GM18526 (cell line): ENCODE measurements around the gene TAOK1.

Source experiments
- POLR2A ChIP-seq: IDR thresholded peaks from 3 replicates; pipeline ENCODE4 v1.6.1; 2011; ENCODE audit not compliant: insufficient read length; ENCODE audit errors: extremely low read depth

TAOK1 gene

DNA sequence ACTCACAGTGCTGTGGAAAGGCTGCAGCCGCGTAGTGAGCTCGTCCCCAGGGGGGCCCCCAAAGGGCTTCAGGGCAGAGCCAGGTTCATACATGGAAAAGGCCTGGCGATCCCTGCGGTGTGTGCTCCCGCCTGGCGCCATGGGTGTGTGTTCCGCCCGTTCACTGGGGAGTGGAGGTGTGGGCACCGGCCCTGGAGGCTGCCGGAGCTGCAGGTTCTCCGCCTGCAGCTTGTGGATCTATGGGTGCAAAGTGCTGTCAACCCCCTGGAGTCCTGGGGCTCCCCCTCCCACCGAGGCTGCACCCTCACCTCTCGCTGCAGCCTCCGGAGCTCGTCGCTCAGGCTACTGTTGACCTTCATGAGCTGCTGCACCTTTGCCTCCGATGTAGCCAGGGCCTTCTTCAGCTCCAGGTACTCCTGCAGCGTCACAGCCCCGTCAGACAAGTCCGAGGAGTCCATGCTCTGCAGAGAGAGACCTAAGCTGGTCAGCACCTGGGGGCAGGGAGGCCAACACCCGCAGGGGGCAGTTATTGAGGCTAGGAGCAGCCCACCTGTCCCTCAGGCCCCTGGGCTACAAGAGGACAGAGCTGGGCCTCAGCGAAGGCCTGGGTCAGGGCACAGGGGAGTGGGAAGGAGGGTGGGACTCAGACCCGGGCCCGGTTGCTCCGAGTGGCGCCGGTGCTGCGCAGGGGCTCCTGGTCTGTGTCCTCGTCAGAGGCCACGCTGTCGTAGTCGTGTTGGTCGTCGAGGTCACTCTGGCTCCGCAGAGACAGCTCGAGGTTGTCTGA is 186.2 kb downstream of the TAOK1 start:
- no peak for TF ChIP-seq POLR2A

DNA sequence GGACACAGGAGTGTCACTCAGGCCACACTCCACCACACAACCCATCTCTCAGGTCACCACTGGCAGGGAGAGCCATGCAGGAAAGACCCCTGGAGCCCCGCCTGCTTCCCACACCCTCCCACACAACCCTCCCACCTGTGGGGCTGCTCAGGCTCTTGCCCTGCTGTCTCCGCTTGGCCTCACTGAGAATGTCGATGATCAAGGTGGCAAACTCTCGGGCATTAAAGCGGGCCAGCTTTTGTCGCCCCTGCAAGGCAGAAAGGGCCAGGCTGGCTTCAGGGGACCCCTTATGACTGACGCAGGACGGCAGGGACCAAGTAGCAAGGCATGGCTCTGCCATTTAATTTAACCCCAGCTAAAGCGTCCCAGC is 186.8 kb downstream of the TAOK1 start:
- no peak for TF ChIP-seq POLR2A

DNA sequence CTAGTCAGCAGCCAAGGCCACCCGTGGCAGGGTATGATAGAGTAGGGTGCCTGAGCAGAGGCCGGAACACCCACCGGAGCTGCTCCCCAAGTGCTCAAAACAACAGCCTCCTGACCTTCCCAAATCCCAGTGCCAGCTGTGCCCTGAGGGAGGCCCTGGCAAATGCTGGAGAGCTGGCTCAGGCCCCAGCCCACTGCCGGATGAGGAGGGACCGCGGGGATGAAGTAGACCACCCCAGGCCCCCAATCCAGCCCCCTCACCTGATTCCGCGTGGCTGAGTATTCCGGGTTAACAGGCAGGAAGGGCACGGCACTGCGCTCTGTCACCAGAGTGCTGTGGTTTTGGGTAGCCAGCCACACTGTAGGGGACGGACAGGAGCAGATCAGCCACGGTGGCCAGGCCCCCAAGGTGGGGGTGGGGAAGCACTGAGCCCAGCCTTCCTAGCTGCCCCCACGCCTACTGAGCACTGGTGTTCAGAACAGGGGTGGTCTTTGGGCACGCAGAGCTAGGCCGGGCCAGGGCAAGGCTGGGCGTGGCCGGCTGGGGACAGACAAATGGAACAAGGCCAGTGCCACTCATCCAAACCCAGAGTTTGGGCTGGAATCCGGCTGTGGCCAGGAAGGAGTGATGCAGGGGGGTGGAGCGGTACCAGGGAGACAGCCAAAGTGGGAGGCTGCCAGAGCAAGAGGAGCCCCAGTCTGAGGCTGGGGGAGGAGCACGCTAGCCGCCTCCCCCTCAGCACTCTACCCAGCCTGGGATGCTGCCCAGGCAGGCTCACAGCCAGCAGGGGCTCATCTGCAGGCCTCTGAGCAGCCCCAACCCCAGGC is 187.4 kb downstream of the TAOK1 start:
- TF ChIP-seq POLR2A: no peak

DNA sequence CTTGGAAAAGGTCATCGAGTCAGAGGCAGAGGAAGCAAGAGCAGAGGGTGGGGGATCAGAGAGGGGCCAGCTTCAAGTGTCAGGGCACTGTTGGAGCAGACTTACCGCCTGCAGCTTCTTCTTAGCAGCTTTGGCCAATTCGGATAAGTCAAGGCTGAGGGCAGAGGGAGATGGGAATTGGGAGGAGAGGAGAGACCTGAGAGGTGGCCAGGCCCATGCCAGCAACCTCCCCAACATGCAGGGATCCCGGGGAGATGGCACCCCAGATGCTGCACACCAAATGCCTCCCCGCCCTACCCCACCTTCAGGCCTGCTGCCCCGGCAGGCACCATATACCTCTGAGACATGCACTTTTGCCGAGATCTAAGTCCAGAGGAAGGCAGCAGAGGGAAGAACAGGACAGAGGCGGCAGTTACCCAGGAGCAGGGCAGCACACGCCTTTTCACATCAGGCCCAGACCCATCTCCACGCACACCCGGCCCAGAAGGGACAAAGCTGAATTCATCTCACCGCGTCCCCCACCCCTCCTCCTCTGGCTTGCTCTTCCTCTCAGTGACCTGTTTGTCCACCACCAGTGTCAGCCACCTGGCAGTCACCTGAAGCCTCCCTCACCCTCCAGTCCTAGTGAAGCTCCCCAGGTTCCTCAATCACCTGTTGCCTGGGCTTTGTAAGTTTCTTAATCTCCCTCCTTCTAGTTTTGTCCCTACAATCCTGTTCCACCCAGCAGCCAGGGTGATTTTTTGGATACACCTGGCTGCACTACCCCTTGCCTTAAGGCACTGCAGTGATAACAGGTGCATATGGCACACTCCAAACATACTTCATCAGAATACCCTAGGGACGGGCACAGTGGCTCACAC is 188.7 kb downstream of the TAOK1 start:
- no peak for TF ChIP-seq POLR2A

DNA sequence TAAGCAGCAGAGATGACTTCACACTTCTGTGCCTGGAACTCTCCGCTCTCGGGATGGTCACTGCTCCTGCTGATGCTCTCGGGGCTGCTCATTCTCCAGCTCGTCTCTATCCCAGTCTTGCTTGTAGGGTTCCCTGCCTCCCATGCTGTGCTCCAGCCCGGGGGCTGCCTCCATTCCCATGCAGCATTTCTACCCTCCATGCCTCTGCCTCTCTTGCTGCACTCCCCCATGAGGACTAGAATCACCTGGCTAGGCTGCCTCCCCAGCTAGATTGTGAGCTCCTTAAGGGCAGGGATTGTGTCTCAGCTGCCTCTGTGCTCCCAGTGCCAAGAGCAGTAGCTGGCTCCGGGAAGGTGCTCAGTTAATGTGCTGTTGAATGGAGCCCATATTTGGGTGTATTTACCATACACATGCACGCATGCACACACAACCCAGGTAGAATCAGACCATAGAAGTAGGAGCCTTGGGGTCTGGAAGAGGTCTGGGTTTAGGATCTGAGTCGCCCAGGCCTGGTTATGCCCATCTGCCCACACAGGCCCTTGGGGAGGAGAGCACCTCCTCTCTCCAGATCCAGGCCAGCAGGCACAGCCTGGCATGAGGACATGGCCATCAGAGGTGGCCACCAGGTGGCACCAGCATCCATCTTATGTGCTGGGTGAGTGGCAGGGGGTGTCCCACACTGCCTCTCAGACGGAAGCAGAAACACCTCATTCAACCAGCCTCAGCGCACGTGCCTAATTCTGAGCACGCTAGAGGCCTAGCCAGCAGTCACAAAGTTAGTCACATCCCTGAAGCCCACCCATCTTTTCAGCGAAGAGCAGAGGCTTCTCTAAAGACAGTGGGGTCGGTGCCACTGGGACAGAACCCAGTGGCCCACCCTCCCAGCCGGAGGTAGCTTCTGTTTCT is 190.0 kb downstream of the TAOK1 start:
- TF ChIP-seq POLR2A: no peak

GRCh38 chr17:29581583-29582253 is 191.6 kb downstream of the TAOK1 start:
- no peak for TF ChIP-seq POLR2A

GRCh38 chr17:29582254-29582765 is 192.1 kb downstream of the TAOK1 start:
- no peak for TF ChIP-seq POLR2A

DNA sequence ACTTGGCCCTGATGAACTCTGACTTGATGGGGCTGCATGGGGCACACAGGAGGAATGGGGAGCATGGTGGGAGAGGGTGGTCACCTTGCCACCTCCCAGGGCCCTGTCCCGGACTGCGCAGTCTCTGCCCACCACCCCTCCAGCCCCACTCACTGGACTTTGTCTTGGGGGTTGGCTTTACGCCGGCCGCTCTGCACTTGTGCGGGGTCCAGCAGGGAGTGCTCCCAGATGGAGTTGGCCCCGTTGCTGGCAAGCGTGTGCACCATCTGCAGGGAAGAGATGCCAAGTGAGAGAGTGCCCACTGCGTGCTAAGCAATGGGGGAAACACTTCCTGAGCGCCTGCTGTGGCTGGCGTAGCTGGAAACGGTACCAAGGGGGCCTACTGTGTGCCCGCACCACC is 192.6 kb downstream of the TAOK1 start:
- TF ChIP-seq POLR2A: no peak

DNA sequence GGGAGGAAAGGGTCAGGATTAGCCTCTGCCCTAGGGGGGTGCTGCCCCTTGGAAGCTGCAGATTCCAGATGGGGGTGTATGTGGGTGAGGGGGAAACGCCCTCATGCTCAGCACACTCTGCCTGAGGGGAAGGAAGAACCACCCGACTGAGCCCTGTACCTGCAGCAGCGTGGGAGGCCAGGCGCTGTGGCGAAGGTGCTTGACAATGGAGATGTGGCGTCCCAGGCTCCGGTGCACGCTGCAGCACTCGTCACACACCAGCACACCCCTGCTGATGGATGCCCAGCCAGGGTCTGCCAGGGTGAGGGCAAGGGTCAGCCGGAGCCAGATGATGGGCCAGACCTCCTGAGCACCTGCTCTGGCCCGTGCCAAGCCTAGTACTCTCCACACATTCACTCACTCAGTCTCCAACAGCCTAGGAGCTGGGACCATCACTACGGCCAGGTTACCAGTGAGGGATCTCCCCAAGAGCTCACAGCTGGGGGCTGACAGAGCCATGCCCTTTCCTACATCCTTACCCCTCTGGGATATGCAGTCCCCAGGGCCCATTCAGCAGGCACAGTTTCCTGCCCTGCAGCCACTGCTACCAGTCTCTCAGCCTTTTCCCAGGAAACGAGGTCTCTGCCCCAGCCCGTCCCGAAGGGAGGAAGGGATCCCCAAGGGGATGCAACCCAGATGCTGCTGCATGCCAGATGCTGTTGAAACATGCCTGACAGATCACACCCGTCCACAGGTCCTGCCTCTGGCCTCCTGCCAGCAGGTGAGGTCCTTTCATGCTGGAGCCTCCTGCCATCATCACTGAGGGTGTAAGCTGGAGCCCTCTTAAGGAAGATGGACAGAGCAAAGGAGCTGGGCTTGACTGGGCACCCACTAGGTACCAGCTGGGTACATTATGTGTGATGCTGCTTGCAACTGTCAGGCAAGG is 193.4 kb downstream of the TAOK1 start:
- TF ChIP-seq POLR2A: no peak

DNA sequence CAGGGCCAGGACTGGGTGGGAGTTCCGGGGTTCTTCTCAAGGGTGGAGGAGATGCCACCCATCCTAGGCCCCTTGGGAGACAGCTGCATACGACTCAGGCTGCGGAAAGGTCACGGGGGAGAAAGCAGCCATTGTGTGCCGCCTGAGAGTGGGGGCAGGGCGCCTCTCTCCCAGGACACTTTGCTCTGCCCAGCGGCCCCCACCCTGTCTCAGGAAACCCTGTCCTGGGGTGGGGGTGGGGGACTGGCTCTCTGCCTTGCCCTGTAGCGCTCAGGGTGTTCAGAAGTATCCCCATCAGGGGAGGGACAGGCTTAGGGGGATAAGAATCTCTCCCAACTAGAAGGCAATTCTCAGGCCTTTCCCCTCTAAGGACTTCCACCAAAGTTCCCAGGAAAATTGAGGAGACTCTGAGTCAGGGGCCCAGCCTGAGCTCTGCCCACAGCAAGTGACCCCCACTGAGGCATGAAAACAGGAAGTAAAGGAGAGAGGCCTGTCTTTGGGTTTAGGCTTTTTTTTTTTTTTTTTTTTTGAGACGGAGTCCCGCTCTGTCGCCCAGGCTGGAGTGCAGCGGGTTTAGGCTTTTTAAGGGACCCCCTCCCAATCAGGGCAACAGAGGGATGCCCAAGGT is 194.4 kb downstream of the TAOK1 start:
- TF ChIP-seq POLR2A: no peak

DNA sequence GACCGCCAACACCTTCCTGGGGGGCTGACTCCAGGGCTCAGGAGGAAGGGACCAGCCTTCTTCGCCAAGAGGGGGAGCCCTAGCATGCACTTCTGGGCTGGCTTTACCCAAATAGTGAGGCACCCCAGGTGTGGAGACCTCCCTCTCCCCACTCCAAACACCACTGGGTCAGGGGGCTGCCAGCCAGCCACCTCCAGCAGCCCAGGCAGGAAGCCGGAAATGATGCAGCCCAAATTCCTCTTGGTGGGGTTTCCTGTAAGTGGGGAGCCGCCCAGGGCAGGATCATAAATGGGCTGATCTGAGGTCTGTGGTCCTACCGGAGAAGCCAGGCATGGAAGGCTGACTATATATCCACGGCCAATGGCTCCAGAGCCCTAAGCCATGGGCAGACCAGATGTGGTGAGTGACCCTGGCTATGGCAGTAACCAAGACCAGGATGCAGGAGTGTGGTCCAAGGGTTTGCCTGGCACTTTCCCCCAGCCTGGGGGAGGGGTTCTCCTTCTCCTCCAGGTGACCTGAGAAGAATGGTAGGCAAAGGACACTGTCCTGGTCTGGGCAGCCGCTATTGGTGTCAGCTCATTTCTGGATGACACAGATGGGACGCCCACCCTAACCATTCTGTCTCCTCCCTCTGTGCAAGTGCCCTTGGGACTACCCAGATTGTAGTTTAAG is 195.1 kb downstream of the TAOK1 start:
- no peak for TF ChIP-seq POLR2A
